CD4-positive, alpha-beta memory T cell (primary cell): Measurements from ENCODE around the gene GALNT15. TPM values are rescaled to one million over a fixed set of nuclear protein-coding genes. Genes with fewer than 3 reads are reported as not detected.

Source experiments
- CTCF ChIA-PET: fragments of 350-600 bp; sonication (Branson Sonifier 250); formaldehyde crosslinking; loops from one replicate; lab custom pipeline; 2021; ENCODE audit warnings: inconsistent platforms; ENCODE audit not compliant: partially characterized antibody; lab: Charles Lee
- POLR2A ChIA-PET: fragments of 350-600 bp; sonication (Branson Sonifier 250); formaldehyde crosslinking; loops from one replicate; lab custom pipeline; 2021; ENCODE audit not compliant: partially characterized antibody; lab: Charles Lee
- DNase-seq, 5 donors: peaks; one replicate each; pipeline versions ENCODE4 v3.0.0 to v3.0.0-alpha.2; 2020 to 2022; ENCODE audit warnings: mixed read lengths in 1 of 5
- H3K27ac ChIP-seq: one replicate; pipeline ENCODE4 v1.7.0; 2013; ENCODE audit warnings: low read depth, low read length
- H3K27me3 ChIP-seq: 2 replicates; pipeline ENCODE4 v1.7.0; 2013; ENCODE audit warnings: mild to moderate bottlenecking, low read length, moderate library complexity; ENCODE audit not compliant: insufficient read depth
- H3K36me3 ChIP-seq: 2 replicates; pipeline ENCODE4 v1.7.0; 2013; ENCODE audit warnings: mild to moderate bottlenecking, low read length, moderate library complexity; ENCODE audit not compliant: insufficient read depth
- H3K4me1 ChIP-seq: 2 replicates; pipeline ENCODE4 v1.7.0; 2013; ENCODE audit warnings: mild to moderate bottlenecking, low read length, moderate library complexity; ENCODE audit not compliant: insufficient read depth
- H3K4me3 ChIP-seq, 2 donors: one replicate each; pipeline ENCODE4 v1.7.0; 2013; ENCODE audit warnings: low read length in 2 of 2, mild to moderate bottlenecking in 1 of 2
- H3K9me3 ChIP-seq, 2 donors: one replicate each; pipeline ENCODE4 v1.7.0; 2013; ENCODE audit warnings: low read length in 2 of 2, control low read depth in 1 of 2; ENCODE audit not compliant: control insufficient read depth in 1 of 2
- H3K27ac Mint-ChIP-seq, 7 donors: one replicate each; pipeline ENCODE4 v1.8.0; 2020 to 2021; ENCODE audit warnings: mixed read lengths in 7 of 7, mild to moderate bottlenecking in 6 of 7, inconsistent platforms in 3 of 7, moderate library complexity in 3 of 7
- H3K27me3 Mint-ChIP-seq, 2 donors: one replicate each; pipeline ENCODE4 v1.8.0; 2020 to 2021; ENCODE audit warnings: mixed read lengths in 2 of 2
- H3K36me3 Mint-ChIP-seq, 2 donors: one replicate each; pipeline ENCODE4 v1.8.0; 2020 to 2021; ENCODE audit warnings: mixed read lengths in 2 of 2, inconsistent platforms in 1 of 2, mild to moderate bottlenecking in 1 of 2
- H3K4me1 Mint-ChIP-seq, 4 donors: one replicate each; pipeline ENCODE4 v1.8.0; 2020 to 2021; ENCODE audit warnings: mixed read lengths in 4 of 4, mild to moderate bottlenecking in 1 of 4
- H3K4me3 Mint-ChIP-seq, 8 donors: one replicate each; pipeline ENCODE4 v1.8.0; 2020 to 2021; ENCODE audit warnings: mixed read lengths in 8 of 8, mild to moderate bottlenecking in 7 of 8, moderate library complexity in 6 of 8, inconsistent platforms in 3 of 8
- H3K9me3 Mint-ChIP-seq, 8 donors: one replicate each; pipeline ENCODE4 v1.8.0; 2020 to 2021; ENCODE audit warnings: mixed read lengths in 8 of 8, mild to moderate bottlenecking in 5 of 8, inconsistent platforms in 3 of 8, moderate library complexity in 1 of 8
- intact Hi-C: fragments of 100-400 bp; cut with micrococcal nuclease; formaldehyde crosslinking; loops from one replicate; pipeline ENCODE4 v1.15.1; 2023
- polyA plus RNA-seq, 2 donors: library from polyadenylated mRNA; unstranded; fragments of 300-500 nt; fragmentation: Illumina TruSeq; gene quantifications; one replicate each; pipeline ENCODE4 v1.2.3, GENCODE V29; 2021
- total RNA-seq, 2 experiments: library from RNA; stranded (reverse); gene quantifications; one replicate each; pipeline ENCODE4 v1.2.3, GENCODE V29; 2021

Gene GALNT15
- total and polyA plus RNA-seq, 4 experiments from 2014 or later, result not detected

DNA sequence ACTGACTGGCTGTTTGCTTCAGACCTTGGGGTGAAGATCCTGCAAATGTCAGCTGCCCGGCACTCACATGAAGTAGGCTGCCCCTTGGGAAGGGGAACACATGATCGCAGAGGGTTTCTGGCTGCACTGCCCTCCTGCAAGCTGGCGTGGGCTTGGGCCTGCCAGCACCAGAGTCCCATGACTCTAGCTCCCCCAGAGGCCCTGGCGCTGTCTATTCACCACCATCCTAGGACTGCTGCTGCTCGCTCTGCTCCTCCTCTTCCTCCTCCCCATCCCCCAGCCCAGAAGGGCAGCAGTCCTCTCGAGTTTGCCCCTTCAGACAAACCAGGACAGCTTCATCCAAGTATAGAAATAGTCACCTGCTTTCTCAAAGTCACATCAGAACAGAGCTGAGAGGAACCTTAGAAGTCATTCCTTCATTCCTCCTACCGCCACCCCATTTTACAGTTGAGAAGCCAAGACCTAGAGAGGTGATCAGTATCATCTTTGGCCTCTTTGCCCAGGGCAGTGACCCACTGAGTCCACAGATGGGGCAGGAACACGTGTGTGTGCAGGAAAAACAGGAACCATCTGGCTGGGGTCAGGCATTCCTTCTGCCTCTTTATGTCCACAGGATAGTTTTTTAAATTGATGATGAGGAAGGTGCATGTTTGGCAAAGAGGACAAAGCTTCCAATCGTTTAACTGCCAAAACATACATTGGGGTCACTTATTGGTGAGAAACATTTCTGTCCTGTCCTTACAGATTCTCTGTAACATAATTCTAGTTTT lies 77.0 kb downstream of the GALNT15 start:
- CTCF ChIA-PET, result interaction anchor here (0.7 to 1.5 kb wide), 3 partner anchors 13 to 36 kb away, joined by 3 to 4 read pairs (median 3); partner anchors contain the start of genes DPH3 and OXNAD1
- H3K4me1 ChIP-seq, result peaks cover 6% of the 10 kb centered on the region
- H3K27ac Mint-ChIP-seq, result peak overlapping the region in 2 of 7 donors; percentile 2 to 8

DNA sequence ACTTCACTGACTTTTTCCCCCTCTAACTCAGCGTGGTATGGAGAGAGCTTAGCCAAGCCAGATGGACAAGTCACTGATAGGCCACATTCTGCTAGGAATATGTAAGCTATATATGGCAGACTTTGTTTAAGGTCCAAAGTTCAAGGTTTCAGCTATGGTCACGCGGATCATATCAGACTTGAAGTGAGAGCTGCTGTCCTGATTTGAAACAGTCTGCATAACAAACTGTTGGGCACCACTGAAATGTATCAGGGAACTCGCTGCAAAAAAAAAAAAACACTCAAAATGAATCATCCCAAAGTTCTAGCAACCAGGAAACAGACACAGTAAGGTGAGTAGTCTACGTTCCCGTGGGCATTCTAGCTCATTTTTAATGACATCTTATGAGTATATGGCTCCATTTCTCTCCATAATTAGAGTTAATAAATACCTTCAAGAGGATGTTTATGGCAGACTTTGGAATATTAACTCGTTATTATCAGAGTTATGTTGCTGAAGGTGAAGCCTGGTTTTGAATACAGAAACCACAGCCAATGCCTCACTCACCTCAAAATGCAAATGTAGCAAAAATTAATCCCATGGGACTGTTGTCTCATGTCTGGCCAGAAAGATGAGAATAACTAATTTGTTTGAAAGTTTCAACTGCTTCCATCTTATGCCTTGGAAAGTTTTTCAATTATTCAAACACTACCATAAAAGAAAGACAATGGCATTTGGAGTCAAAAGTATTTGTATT lies 77.9 kb downstream of the GALNT15 start:
- Histone ChIP-seq H3K36me3 (no peaks in the 10 kb centered on the region), H3K4me1 (peaks cover 3% of the 10 kb centered on the region), H3K27me3 (no peaks in the 10 kb centered on the region), H3K27ac (no peak overlapping the region), H3K4me3 (no peak overlapping the region), H3K9me3 (no peaks in the 10 kb centered on the region)
- ChIA-PET POLR2A (interaction anchor here (1.2 kb wide), 1 partner anchor 13 kb away, joined by 3 read pairs; the partner anchor contains the start of genes DPH3 and OXNAD1), CTCF (interaction anchor here (3.0 kb wide), 1 partner anchor 9 kb away, joined by 15 read pairs; no protein-coding TSS in a partner anchor)
- no peak for DNase-seq
- Mint-ChIP-seq H3K27me3 (no peaks in the 10 kb centered on the region), H3K27ac (peak overlapping the region in 1 of 7 donors; percentile 8), H3K9me3 (peaks cover 0 to 1% (median 0%) of the 10 kb centered on the region in 8 donors), H3K4me1 (peaks cover 2 to 8% (median 4%) of the 10 kb centered on the region in 4 donors), H3K36me3 (peaks cover 0 to 4% of the 10 kb centered on the region in 2 donors), H3K4me3 (no peak overlapping the region)
- intact Hi-C loops, result no loop called here

More for the DNA sequence above, 77.0 kb downstream of the GALNT15 start:
- Mint-ChIP-seq H3K9me3 (peaks cover 0 to 1% (median 0%) of the 10 kb centered on the region in 8 donors), H3K36me3 (no peaks in the 10 kb centered on the region), H3K4me1 (peaks cover 7 to 17% (median 10%) of the 10 kb centered on the region in 4 donors), H3K27me3 (no peaks in the 10 kb centered on the region), H3K4me3 (no peak overlapping the region)
- no peak overlapping the region for H3K27ac ChIP-seq
- no peaks in the 10 kb centered on the region for H3K36me3 ChIP-seq
- POLR2A ChIA-PET, result interaction anchor here (1.2 kb wide), 1 partner anchor 13 kb away, joined by 3 read pairs; the partner anchor contains the start of genes DPH3 and OXNAD1
- H3K9me3 ChIP-seq, result no peaks in the 10 kb centered on the region
- no peak for DNase-seq
- intact Hi-C loops, result no loop called here
- no peak overlapping the region for H3K4me3 ChIP-seq
- H3K27me3 ChIP-seq, result no peaks in the 10 kb centered on the region

DNA sequence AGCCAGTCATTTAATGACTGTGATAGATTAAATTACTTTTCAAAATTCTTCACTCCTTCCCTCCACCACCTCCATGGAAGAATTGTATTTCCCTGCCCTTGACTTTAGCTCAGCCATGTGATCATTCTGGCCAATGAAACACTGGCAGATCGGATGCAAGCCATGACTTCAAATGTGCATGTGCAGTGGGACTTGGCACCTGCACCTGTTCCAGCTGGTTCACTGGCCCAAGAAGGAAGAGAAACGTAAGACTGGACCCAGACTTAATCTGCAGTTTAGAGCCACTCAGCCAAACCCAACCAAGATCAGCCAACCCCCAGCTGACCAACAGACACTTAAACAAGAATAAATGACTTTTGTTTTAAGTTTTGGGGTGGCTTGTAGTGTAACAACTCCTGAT lies 78.5 kb downstream of the GALNT15 start:
- H3K27ac ChIP-seq, result no peak overlapping the region
- Mint-ChIP-seq H3K27me3 (no peaks in the 10 kb centered on the region), H3K4me1 (peaks cover 0 to 4% (median 2%) of the 10 kb centered on the region in 4 donors), H3K36me3 (peaks cover 0 to 4% of the 10 kb centered on the region in 2 donors), H3K27ac (no peak overlapping the region), H3K9me3 (peaks cover 0 to 1% (median 0%) of the 10 kb centered on the region in 8 donors), H3K4me3 (no peak overlapping the region)
- H3K9me3 ChIP-seq, result no peaks in the 10 kb centered on the region
- ChIA-PET POLR2A (interaction anchor here (1.2 kb wide), 1 partner anchor 12 kb away, joined by 3 read pairs; the partner anchor contains the start of genes DPH3 and OXNAD1), CTCF (interaction anchor here (0.6 to 3.0 kb wide), 2 partner anchors 10 to 15 kb away, joined by 6 to 15 read pairs; no protein-coding TSS in a partner anchor)
- intact Hi-C loops, result no loop called here
- H3K27me3 ChIP-seq, result no peaks in the 10 kb centered on the region
- no peak overlapping the region for H3K4me3 ChIP-seq
- H3K36me3 ChIP-seq, result no peaks in the 10 kb centered on the region
- no peak for DNase-seq
- peaks cover 3% of the 10 kb centered on the region for H3K4me1 ChIP-seq

DNA sequence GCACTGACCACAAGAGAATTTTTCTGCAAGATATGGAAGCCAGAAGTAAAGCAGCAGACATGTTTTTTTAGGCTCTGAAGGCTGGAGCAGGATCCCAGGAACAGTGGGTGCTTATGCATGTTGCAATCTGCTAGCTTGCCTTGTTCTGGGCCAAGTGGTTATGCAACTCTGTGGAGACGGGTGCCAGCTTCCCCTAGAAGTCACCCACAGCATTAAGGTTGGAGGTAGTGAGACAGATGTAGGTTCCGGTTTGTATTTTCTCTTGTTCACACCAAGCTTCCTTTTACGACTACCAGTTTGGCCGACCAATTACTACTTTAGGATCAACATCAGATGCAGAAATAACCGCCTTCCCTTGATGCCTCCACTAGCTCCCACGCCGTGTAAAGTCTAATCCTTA lies 79.1 kb downstream of the GALNT15 start:
- Histone ChIP-seq H3K4me3 (no peak overlapping the region), H3K27ac (no peak overlapping the region), H3K36me3 (no peaks in the 10 kb centered on the region), H3K4me1 (peaks cover 3% of the 10 kb centered on the region), H3K27me3 (no peaks in the 10 kb centered on the region), H3K9me3 (no peaks in the 10 kb centered on the region)
- Mint-ChIP-seq H3K27me3 (no peaks in the 10 kb centered on the region), H3K36me3 (peaks cover 0 to 4% of the 10 kb centered on the region in 2 donors), H3K4me1 (peaks cover 0 to 4% (median 0%) of the 10 kb centered on the region in 4 donors), H3K27ac (no peak overlapping the region), H3K4me3 (no peak overlapping the region), H3K9me3 (no peaks in the 10 kb centered on the region)
- intact Hi-C loops, result no loop called here
- POLR2A ChIA-PET, result interaction anchor here (1.2 kb wide), 1 partner anchor 11 kb away, joined by 3 read pairs; the partner anchor contains the start of gene OXNAD1
- no peak for DNase-seq
- CTCF ChIA-PET, result interaction anchor here (1.6 to 3.0 kb wide), 2 partner anchors 10 to 23 kb away, joined by 4 to 15 read pairs; no protein-coding TSS in a partner anchor

DNA sequence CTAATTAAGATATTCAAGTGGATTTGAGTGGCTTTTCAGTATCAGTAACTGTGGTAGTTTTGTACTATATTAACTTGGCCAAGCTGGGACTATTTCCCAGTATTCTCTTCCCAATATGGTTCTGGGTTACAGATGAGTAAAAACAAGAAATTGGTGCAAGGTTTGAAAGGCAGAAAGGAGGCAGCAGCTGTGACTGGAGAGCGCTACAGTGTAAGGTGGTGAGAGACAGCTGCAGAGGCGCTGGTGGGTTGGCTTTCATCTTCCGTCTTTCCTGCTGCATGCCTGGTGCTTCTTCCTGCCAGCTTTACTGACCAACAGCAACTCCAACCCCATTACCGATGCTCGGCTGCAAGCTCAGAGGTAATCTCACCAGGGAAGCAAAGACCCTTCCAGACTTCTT lies 80.4 kb downstream of the GALNT15 start:
- no peaks in the 10 kb centered on the region for H3K27me3 Mint-ChIP-seq
- peaks cover 5% of the 10 kb centered on the region for H3K36me3 ChIP-seq
- H3K4me1 ChIP-seq, result peaks cover 3% of the 10 kb centered on the region
- CTCF ChIA-PET, result interaction anchor here (1.6 to 3.0 kb wide), 2 partner anchors 11 to 22 kb away, joined by 4 to 15 read pairs; no protein-coding TSS in a partner anchor
- H3K27me3 ChIP-seq, result no peaks in the 10 kb centered on the region
- H3K27ac ChIP-seq, result no peak overlapping the region
- intact Hi-C loops, result no loop called here
- no peak overlapping the region for H3K4me3 Mint-ChIP-seq
- POLR2A ChIA-PET, result interaction anchor here (1.2 kb wide), 1 partner anchor 10 kb away, joined by 3 read pairs; the partner anchor contains the start of gene OXNAD1
- peaks cover 8 to 14% of the 10 kb centered on the region in 2 donors for H3K36me3 Mint-ChIP-seq
- H3K9me3 ChIP-seq, result no peaks in the 10 kb centered on the region
- no peak for DNase-seq
- H3K27ac Mint-ChIP-seq, result peak overlapping the region in 1 of 7 donors; percentile 52
- peaks cover 0 to 7% (median 3%) of the 10 kb centered on the region in 4 donors for H3K4me1 Mint-ChIP-seq
- no peaks in the 10 kb centered on the region for H3K9me3 Mint-ChIP-seq
- no peak overlapping the region for H3K4me3 ChIP-seq

DNA sequence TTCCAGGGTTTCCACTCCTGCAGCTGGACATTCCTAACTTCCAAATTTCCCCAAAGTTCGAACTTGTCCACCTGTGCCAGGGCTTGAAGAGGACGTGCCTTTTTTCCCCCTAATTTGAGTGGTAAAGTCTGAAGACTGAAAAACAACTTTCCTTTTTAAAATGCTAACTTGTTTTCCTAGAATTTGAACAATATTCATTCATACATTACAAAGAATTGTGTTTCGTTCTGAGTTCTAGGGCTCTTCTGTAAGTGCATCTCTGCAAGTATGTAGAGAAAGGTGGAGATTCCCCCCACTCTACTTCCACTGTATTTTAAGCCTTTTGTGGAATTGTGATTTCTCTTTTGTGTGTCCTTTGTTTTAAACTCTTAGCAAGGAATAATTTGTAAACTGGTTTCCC lies 80.8 kb downstream of the GALNT15 start:
- Histone ChIP-seq H3K4me1 (peaks cover 3% of the 10 kb centered on the region), H3K36me3 (peaks cover 9% of the 10 kb centered on the region), H3K27me3 (no peaks in the 10 kb centered on the region), H3K9me3 (no peaks in the 10 kb centered on the region), H3K4me3 (no peak overlapping the region), H3K27ac (no peak overlapping the region)
- Mint-ChIP-seq H3K36me3 (peaks cover 10 to 18% of the 10 kb centered on the region in 2 donors), H3K27ac (peak overlapping the region in 1 of 7 donors; percentile 52), H3K9me3 (no peaks in the 10 kb centered on the region), H3K4me3 (no peak overlapping the region), H3K4me1 (peaks cover 0 to 7% (median 3%) of the 10 kb centered on the region in 4 donors), H3K27me3 (no peaks in the 10 kb centered on the region)
- no peak for DNase-seq
- intact Hi-C loops, result no loop called here
- CTCF ChIA-PET, result interaction anchor here (1.6 to 3.0 kb wide), 2 partner anchors 12 to 22 kb away, joined by 4 to 15 read pairs; no protein-coding TSS in a partner anchor
- POLR2A ChIA-PET, result no interaction called here
